ENCODE data around the gene MRPL14.
"Not testable (repeated sequence)": the region's sequence is repeated elsewhere in the genome, so short reads cannot be mapped to it uniquely, and the experiment has no call there.

Gene MRPL14

DNA sequence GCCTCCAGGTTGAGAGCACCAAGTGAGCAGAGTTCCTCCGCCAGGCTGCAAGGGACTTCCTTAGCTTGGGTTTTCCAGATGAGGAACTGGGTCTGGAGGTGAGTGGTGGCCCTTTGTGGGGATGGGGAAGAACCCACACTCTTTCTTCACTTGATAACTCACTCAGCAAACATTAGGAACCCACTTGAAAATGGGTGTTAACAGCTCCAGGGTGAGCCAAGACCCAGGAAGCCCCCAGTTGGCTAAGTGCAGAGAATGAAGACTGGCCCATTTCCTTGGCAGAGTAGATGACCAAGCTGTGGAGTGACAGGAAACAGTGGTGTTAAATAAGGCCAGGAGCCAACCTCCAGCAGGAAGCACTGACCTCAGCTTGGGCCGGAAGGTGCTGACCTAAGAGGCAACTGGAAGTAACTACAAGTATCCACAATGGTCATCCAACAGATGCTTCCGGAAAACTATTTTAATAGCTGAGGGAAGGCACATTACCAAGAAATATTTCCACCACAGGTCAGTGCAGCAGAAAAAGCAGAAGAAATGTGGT, 22.7 kb downstream of the MRPL14 start:
- no peak for FAIRE-seq
- no peak for DNase-seq (ENCODE audit: insufficient read length, low spot score)

DNA sequence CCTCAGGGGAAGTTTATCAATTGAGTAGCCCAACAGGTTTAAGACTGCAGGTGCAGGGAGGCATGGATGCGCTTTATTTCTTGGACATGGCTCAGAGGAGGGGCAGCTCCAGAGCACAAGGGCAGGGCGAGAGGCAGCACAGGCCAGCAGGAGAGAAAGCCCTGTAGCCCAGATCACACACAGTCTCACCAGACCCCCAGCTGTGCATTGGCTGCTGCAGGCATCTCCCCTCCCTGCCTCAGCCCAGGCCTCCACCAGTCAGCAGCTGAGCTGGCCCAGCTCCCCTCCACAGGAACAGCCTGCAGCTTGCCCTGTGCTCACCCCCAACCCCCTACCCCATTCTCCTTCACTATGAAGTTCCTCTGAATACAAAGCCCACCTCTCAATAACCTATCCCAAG, 24.7 kb downstream of the MRPL14 start:
- no peak for DNase-seq (ENCODE audit: insufficient read length, low spot score)

DNA sequence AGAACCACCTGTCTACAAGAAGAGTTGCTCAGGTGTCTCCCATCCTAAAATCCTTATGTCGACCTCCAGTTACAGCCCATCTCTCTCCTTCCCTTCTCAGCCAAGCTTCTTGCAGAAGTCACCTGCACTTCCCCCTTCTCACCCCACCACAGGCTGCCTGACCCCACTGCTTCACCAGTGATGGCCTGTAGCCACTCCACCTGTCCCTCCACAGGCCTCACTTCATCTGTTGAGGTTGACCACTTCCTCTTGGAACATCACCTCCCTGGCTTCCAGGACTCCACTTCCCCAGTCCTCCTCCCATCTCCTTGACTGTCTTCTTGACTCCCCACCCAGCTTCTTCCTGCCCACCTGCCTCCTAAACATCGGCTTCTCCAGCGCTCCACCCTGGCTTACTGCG, 25.4 kb downstream of the MRPL14 start:
- FAIRE-seq: no peak
- DNase-seq (ENCODE audit: insufficient read length, low spot score): no peak

More for the DNA sequence above, 24.7 kb downstream of the MRPL14 start:
- FAIRE-seq: no peak

DNA sequence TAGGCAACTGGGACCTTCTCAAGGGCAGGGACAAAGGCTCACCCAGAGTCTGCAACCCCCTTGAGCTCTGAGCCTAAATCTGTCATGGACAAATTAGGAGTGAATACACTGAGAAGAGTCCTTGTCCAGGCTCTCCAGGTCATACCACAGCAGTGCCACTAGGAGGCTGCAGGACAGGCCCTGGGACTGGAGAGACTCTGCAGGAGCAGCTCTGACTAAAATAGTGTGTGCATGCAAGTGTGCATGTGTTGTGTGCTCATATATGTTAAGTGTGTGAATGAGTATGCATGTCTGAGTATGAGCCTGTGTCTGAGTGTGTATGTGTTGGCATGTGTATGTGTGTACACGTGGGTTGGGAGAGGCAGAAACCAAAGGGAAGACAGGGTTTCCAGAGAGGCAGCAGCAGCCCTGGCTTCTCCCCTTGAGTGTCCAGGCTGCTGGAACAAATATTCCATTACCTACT, 27.1 kb downstream of the MRPL14 start:
- no peak for DNase-seq (ENCODE audit: insufficient read length, low spot score)
- FAIRE-seq: no peak

- no peak for FAIRE-seq
- no peak for DNase-seq (ENCODE audit: insufficient read length, low spot score)
Measured at GRCh38 chr6:44099192-44099591, 28.1 kb downstream of the MRPL14 start.

DNA sequence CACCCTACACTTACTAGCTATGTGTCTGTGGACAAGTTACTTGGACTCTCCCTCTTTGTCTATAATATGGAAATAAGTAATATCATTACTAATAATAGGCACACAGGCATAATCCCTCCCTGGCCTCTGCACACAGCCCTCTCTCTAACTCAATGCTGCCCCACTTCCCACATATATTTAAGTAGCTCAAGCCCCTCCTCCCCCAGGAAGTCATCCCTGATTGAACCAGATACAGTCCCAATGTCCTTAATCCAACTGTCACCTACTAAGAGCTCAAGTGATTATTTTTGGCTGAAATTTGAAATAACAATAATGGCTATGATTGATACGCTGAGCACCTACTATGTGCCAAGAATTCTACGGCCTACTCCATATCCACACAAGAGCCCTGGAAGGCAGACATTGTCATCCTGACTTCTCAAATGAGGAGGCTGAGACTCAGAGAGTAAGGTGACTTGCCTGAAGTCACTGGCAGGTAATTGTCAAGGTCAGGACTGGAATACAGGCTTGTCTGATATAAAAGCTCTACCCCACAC, 29.4 kb downstream of the MRPL14 start:
- no peak for FAIRE-seq
- DNase-seq (ENCODE audit: insufficient read length, low spot score): no peak

- DNase-seq (ENCODE audit: insufficient read length, low spot score): peak; percentile 81
- FAIRE-seq: peak; percentile 26
Measured at GRCh38 chr6:44096612-44097011, 30.6 kb downstream of the MRPL14 start.

- DNase-seq (ENCODE audit: insufficient read length, low spot score); FAIRE-seq: not testable (repeated sequence)
Measured at GRCh38 chr6:44095243-44095623, 32.0 kb downstream of the MRPL14 start.

- FAIRE-seq (no peak), DNase-seq (ENCODE audit: insufficient read length, low spot score) (no peak)
Measured at GRCh38 chr6:44094403-44095242, 32.6 kb downstream of the MRPL14 start.

GRCh38 chr6:44093750-44094402, 33.4 kb downstream of the MRPL14 start:
- no peak for DNase-seq (ENCODE audit: insufficient read length, low spot score)
- FAIRE-seq: no peak

DNA sequence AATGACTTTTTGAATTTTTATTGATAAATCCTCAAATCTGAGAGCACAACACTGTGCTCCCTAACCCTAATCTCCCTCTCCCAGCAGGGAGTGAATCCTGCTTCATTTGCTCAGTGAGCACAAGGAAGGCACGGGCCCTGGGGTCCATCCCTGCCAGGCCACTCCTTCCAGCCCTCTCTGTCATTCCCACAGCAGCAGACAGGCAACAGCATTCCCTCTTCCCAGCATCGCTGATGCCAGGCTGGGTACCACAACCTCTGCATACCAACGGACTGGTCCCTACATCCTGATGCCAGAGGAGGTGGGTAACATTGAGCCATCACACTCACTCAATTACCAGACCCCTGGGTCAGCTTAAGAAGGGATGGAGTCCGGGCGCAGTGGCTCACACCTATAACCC, 34.2 kb downstream of the MRPL14 start:
- no peak for FAIRE-seq
- no peak for DNase-seq (ENCODE audit: insufficient read length, low spot score)

DNA sequence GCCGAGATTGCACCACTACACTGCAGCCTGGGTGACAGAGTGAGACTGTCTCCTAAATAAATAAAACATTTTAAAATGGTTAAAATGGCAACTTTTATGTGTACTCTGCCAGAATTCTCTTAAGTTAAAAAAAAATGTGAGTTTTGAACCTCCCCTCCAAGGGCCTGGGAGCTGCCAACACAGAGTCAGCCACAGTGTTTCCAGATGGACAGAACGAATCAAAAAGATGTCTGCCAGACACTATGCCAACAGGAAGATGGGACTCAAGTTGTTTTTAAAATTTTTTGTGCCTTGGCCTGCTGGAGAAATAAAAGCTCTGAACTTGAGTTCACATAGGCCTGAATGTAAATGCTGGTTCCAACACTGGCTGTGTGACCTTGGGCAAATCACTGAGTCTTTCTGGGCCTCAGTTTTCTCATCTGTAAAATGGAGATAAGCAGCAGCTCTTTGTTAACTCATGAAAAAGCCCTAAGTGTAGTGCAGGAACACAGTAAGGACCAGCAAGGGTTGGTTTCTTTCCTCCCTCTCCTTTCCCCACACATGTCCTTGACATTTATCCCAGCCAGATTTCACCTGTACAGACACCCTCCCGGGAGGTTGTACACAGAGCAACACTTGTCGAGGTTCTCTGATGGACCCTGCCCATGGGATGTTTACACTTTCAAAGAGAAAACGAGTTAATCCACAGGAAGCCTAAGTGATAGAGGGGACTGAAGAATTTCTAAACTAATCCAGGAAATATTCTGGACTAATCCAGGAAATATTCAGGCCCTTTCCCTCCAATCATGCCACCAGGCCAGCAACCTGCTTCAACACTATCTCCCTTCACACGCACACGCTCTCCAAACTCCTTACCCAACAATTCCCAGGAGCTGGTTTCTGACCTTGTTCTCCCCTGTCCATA, 35.0 kb downstream of the MRPL14 start:
- FAIRE-seq: no peak
- no peak for DNase-seq (ENCODE audit: insufficient read length, low spot score)

GRCh38 chr6:44091356-44091755, 35.9 kb downstream of the MRPL14 start:
- FAIRE-seq; DNase-seq (ENCODE audit: insufficient read length, low spot score): not testable (repeated sequence)

GRCh38 chr6:44090465-44090864, 36.8 kb downstream of the MRPL14 start:
- no peak for DNase-seq (ENCODE audit: insufficient read length, low spot score)
- FAIRE-seq: no peak

DNA sequence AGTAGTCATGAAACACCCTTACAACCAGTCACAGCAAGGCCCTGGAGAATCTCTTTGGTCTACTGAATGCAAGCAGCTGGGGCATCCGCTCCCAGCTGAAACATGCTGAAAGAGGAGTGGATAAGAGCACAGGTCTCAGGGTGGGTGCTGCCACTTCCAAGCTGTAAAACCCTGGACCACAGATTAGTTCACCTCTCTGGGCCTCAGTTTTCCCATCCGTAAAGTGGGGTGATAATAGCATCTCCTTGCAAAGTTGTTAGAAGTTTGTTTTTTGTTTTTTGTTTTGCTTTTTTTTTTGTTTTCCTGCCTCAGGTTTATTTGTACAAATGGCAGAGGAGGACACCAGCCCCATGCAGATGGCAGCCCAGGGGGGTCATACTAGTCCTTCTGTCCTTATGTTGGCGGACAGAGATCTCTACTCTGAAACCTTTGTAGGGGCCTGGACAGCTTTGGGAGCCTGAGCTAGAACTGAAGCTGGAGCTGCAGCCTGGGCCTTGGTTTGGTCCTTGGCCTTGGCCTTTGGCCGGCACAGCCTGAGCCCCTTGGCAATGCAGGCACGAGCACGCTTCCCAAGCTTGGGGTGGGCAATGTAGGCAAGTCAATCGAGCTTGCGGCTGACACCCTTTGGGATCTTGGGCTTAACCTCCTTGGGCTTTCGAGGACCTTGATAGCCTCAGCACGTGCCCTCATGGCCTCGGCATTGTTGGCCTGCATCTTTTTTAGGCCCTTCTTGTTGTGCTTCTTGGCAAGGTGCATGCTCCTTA, 38.2 kb downstream of the MRPL14 start:
- DNase-seq (ENCODE audit: insufficient read length, low spot score) (no peak), FAIRE-seq (no peak)

DNA sequence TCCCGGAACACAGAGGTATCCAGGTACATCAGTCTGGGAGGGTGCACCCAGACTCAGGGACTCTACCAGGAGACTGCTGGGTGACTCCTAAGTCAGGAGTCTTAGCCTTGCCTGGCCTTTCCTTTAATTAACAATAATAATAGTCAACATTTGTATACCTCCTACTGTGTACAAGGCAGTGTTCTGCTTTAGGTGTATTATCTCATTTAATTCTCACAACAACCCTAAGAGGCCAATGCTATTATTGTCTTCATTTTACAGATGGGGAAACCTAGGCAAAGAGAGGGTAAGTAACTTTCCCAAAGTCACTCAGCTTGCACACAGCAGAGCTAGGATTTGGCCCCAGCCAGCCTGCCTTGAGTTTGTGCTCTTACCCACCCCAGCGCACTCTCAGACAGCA, 39.6 kb downstream of the MRPL14 start:
- no peak for FAIRE-seq
- DNase-seq (ENCODE audit: insufficient read length, low spot score): no peak

DNA sequence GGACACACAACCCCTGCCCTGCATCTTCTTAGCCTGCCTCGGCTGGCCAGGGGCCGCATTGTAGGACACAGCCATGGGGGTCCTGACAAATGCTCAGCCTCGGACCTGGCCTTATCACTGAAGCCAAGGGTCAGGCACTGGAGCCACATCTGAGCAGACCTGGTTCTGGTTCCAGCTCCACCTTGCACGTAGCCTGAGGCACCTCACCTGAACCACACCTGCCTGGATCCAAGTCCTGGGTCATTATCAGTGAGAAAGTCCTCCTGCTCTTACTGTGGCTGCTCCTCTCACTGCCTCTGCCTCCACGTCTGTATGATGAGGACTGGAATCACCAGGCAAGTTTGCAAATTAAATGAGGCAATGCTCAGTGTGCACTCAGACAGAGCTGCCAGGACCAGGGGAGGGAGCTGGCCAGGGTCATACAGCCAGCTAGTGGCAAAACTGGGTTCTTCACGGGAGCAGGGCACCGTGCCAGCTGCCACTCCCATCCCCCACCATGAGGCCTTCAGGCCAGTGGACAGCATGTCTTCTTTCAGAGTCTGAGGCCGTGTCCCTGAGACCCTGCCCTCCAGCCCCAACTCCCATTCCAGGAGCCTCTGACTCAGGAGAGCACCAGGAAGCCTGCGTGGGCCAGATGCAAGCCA, 40.2 kb downstream of the MRPL14 start:
- DNase-seq (ENCODE audit: insufficient read length, low spot score) (no peak), FAIRE-seq (no peak)

- FAIRE-seq (no peak), DNase-seq (ENCODE audit: insufficient read length, low spot score) (no peak)
Measured at GRCh38 chr6:44085219-44085618, 42.0 kb downstream of the MRPL14 start.
